Measurements from ENCODE around the gene ZC3HAV1L. TPM values are rescaled to one million over a fixed set of nuclear protein-coding genes. Genes with fewer than 3 reads are reported as not detected.

Gene ZC3HAV1L
- total and polyA plus RNA-seq, 2 of the 8 experiments (the other 6 are each of a cell fraction or from before 2014, with no cell fraction given) = 5.2 to 7.0 TPM

DNA sequence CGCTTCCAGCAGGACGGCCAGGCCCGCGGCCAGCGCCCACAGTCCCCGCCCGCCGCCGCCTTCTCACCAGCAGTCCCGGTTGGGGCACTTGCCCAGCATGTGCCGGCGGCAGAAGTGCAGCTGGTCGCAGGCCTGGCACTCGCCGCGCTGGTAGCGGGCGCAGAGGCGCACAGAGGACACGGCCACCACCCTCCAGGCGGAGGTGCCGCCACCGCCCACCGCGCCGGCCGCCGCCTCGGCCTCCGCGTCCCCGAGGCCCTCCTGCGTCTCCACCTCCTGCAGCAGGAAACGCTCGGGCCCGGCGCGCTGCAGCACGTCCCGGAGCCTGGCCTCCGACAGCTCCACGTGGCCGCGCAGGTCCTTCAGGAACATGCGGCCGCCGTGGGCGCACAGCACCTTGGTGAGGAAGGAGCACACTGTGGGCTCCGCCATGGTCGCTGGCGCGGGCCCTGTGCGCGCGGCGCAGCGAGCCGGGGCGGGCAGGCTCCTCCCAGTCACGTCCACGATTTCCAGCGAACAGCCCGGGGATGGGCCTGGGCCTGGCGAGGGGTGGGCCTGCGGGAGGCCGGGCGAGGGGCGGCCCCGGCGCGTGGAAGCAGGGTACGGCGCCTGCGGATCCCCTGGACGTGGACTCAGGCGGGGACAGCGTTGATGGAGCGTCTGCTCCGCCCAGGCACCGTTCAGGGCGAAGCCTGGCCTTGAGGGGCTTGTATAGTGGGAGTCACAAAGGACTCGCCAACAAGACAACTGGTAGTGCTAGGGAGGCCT is at the start of gene ZC3HAV1L (continued):
- TF ChIP-seq RBBP5 (IDR thresholded peaks at IDR 0.05; ENCODE audit: borderline replicate concordance, low read depth, low read length) (peak; percentile 87; the same call in 1 of the 2 replicates), SP1 (IDR thresholded peaks at IDR 0.05; ENCODE audit: low read depth, low read length) (no peak), POLR2A (IDR thresholded peaks at IDR 0.05; ENCODE audit: control extremely low read depth in 1 of 2, low read depth in 2 of 2, low read length in 2 of 2) (peak; percentile 28 to 35; a peak in 2 of 3 replicates), EGR1 (IDR thresholded peaks at IDR 0.05; ENCODE audit: borderline replicate concordance, low read depth, low read length) (no peak), TAF1 (IDR thresholded peaks at IDR 0.05; ENCODE audit: low read depth, low read length) (peak; percentile 40; the same call in 1 of the 2 replicates), EZH2 (IDR thresholded peaks at IDR 0.05; ENCODE audit: low read depth, low read length, severe bottlenecking) (peak; percentile 30), POLR2AphosphoS5 (IDR thresholded peaks at IDR 0.05; ENCODE audit: low read depth, low read length) (peak; percentile 42; the same call in 1 of the 2 replicates), TBP (IDR thresholded peaks at IDR 0.05; ENCODE audit: low read depth, low read length) (0 out of 2 replicates have a peak, but pooled peaks have one; percentile 27), SIRT6 (IDR thresholded peaks at IDR 0.05; ENCODE audit: low read length) (no peak), BACH1 (IDR thresholded peaks at IDR 0.05; ENCODE audit: low read length) (0 out of 2 replicates have a peak, but pooled peaks have one; percentile 35), SIN3A (conservative IDR thresholded peaks at IDR 0.05 in 1 of 2, IDR thresholded peaks at IDR 0.05 in 1 of 2; ENCODE audit: low read depth in 1 of 2, low read length in 2 of 2) (0 out of 4 replicates have a peak, but pooled peaks have one; percentile 2 to 36)
